GM10248 (cell line): ENCODE results near the gene PPP2R2B.

Experiments used
- CTCF ChIA-PET: fragments of 300-600 bp; sonication (Branson Sonifier 250); formaldehyde crosslinking; extraction: SDS; loops from one replicate; lab custom pipeline; 2021; ENCODE audit warnings: antibody characterized with exemption; lab: Yijun Ruan, JAX
- POLR2A ChIA-PET: fragments of 350-650 bp; sonication (Branson Sonifier 250); formaldehyde crosslinking; extraction: SDS; loops from one replicate; lab custom pipeline; 2020; ENCODE audit warnings: antibody characterized with exemption; lab: Yijun Ruan, JAX
- DNase-seq: peaks from one replicate; pipeline ENCODE4 v3.0.0; 2012; ENCODE audit errors: extremely low spot score
- CTCF ChIP-seq: IDR thresholded peaks from 2 replicates; pipeline ENCODE4 v1.5.1; 2012; ENCODE audit warnings: mild to moderate bottlenecking, low read depth; ENCODE audit errors: extremely low read depth, missing control alignments, control extremely low read depth

PPP2R2B gene

GRCh38 chr5:146606893-146607292, 271.7 kb downstream of the PPP2R2B start:
- no peak for DNase-seq
- no peak for TF ChIP-seq CTCF
- CTCF ChIA-PET = no interaction called here
- POLR2A ChIA-PET = no interaction called here

GRCh38 chr5:146600376-146600775, 278.2 kb downstream of the PPP2R2B start:
- POLR2A ChIA-PET = no interaction called here
- no peak for DNase-seq
- TF ChIP-seq CTCF = no peak
- CTCF ChIA-PET = no interaction called here

- no peak for DNase-seq
- ChIA-PET CTCF (no interaction called here), POLR2A (no interaction called here)
- no peak for TF ChIP-seq CTCF
Observed at GRCh38 chr5:146599261-146599660, 279.3 kb downstream of the PPP2R2B start.

- DNase-seq = no peak
- CTCF ChIA-PET = no interaction called here
- no peak for TF ChIP-seq CTCF
- POLR2A ChIA-PET = no interaction called here
Observed at GRCh38 chr5:146595088-146595487, 283.5 kb downstream of the PPP2R2B start.

- CTCF ChIA-PET = no interaction called here
- POLR2A ChIA-PET = no interaction called here
- no peak for TF ChIP-seq CTCF
- no peak for DNase-seq
Observed at GRCh38 chr5:146592352-146592751, 286.2 kb downstream of the PPP2R2B start.

GRCh38 chr5:146589028-146589345, 289.6 kb downstream of the PPP2R2B start:
- DNase-seq = no peak
- TF ChIP-seq CTCF = no peak
- POLR2A ChIA-PET = no interaction called here
- CTCF ChIA-PET = no interaction called here

GRCh38 chr5:146588331-146589027, 290.1 kb downstream of the PPP2R2B start:
- POLR2A ChIA-PET = no interaction called here
- no peak for DNase-seq
- TF ChIP-seq CTCF = no peak
- CTCF ChIA-PET = interaction anchor here (1.1 kb wide), 1 partner anchor 32 kb away, joined by 3 read pairs; no protein-coding TSS in a partner anchor
